Activated CD8-positive, alpha-beta T cell treated with anti-CD3 and anti-CD28 coated beads for 36 hours (primary cell): ENCODE measurements around the gene EID3. TPM values are rescaled to one million over a fixed set of nuclear protein-coding genes. Genes with fewer than 3 reads are reported as not detected.

ENCODE experiments used
- ATAC-seq: fragments of 200-7000 bp; cut with Tn5 transposase; one replicate; pipeline ENCODE4 v1.10.0; 2021; ENCODE audit warnings: mild to moderate bottlenecking, moderate library complexity
- CTCF ChIA-PET: fragments of 350-600 bp; sonication (Branson Sonifier 250); formaldehyde crosslinking; loops from one replicate; lab custom pipeline; 2021; ENCODE audit warnings: antibody characterized with exemption; lab: Charles Lee
- POLR2A ChIA-PET: fragments of 350-600 bp; sonication (Branson Sonifier 250); formaldehyde crosslinking; loops from one replicate; lab custom pipeline; 2021; ENCODE audit warnings: antibody characterized with exemption; lab: Charles Lee
- DNase-seq: peaks from one replicate; pipeline ENCODE4 v3.0.0-alpha.2; 2020
- H3K27ac Mint-ChIP-seq: one replicate; pipeline ENCODE4 v1.8.0; 2021; ENCODE audit warnings: mild to moderate bottlenecking, mixed read lengths
- H3K27me3 Mint-ChIP-seq: one replicate; pipeline ENCODE4 v1.8.0; 2021; ENCODE audit warnings: mixed read lengths
- H3K36me3 Mint-ChIP-seq: one replicate; pipeline ENCODE4 v1.8.0; 2021; ENCODE audit warnings: low read depth, mixed read lengths
- H3K4me1 Mint-ChIP-seq: one replicate; pipeline ENCODE4 v1.8.0; 2021; ENCODE audit warnings: low read depth, mixed read lengths
- H3K4me3 Mint-ChIP-seq: one replicate; pipeline ENCODE4 v1.8.0; 2021; ENCODE audit warnings: mild to moderate bottlenecking, moderate library complexity, mixed read lengths
- H3K9me3 Mint-ChIP-seq: one replicate; pipeline ENCODE4 v1.8.0; 2021; ENCODE audit warnings: mixed read lengths
- intact Hi-C: fragments of 100-400 bp; cut with micrococcal nuclease; formaldehyde crosslinking; loops from one replicate; pipeline ENCODE4 v1.10.0; 2022
- total RNA-seq, 2 experiments: library from RNA; stranded (reverse); gene quantifications; one replicate each; pipeline ENCODE4 v1.2.3, GENCODE V29; 2021
- TF ChIP-seq, protein P1 (sequence below): fragments of 200-600 bp; IDR thresholded peaks from one replicate; pipeline ENCODE4 v1.8.0; 2022; ENCODE audit warnings: antibody characterized with exemption, mild to moderate bottlenecking

The EID3 gene
- 1 to 10 TPM; 3.7 to 4.8 TPM for total RNA-seq

DNA sequence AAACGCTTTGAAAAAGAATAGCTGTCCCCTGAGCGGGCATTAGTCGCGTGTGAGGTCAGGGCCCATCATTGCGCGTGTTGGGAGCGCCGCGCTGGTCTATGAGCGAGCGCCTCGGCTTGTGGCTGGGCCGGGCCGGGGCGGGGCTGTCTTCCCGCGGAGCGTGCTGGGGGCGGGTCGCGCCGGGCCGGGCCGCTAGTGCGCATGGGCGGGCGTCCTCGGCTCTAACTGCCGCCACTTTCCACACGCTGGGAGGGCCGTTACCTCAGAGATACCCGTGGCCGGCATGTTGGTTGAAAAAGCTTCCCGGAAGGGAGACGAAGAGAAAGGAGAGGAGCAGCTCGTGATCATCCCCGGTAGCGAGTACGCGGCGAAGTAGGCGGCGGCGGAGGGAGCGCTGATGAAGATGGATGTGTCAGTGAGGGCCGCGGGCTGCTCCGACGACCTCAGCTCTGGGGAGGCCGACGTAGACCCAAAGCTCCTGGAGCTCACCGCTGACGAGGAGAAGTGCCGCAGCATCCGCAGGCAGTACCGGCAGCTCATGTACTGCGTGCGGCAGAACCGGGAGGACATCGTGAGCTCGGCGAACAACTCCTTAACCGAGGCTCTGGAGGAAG, at the start of gene EID3:
TSS of gene EID3 (plus strand) at position 202 of the 614 bp plus-strand sequence. CDS start at position 398, 196 bp downstream.
- H3K36me3 Mint-ChIP-seq, result peaks cover 52% of the 10 kb centered on the region
- DNase-seq (peak; percentile 91), ATAC-seq (peak; percentile 99)
- CTCF ChIA-PET, result interaction anchor here (1.2 to 2.1 kb wide), 3 partner anchors 11 to 87 kb away, joined by 3 to 12 read pairs (median 9); no protein-coding TSS in a partner anchor
- TF ChIP-seq, protein P1, sequence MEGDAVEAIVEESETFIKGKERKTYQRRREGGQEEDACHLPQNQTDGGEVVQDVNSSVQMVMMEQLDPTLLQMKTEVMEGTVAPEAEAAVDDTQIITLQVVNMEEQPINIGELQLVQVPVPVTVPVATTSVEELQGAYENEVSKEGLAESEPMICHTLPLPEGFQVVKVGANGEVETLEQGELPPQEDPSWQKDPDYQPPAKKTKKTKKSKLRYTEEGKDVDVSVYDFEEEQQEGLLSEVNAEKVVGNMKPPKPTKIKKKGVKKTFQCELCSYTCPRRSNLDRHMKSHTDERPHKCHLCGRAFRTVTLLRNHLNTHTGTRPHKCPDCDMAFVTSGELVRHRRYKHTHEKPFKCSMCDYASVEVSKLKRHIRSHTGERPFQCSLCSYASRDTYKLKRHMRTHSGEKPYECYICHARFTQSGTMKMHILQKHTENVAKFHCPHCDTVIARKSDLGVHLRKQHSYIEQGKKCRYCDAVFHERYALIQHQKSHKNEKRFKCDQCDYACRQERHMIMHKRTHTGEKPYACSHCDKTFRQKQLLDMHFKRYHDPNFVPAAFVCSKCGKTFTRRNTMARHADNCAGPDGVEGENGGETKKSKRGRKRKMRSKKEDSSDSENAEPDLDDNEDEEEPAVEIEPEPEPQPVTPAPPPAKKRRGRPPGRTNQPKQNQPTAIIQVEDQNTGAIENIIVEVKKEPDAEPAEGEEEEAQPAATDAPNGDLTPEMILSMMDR, result no peak
- H3K4me1 Mint-ChIP-seq, result peaks cover 57% of the 10 kb centered on the region
- H3K27me3 Mint-ChIP-seq, result no peaks in the 10 kb centered on the region
- peak within 1 kb of the TSS; percentile 96 for H3K27ac Mint-ChIP-seq
- H3K9me3 Mint-ChIP-seq, result no peaks in the 10 kb centered on the region
- intact Hi-C loops, result loop anchor here (5.0 kb wide), 1 partner anchor 86 kb away; the partner anchor contains the start of gene TXNRD1
- H3K4me3 Mint-ChIP-seq, result peak within 1 kb of the TSS; percentile 82
- POLR2A ChIA-PET, result interaction anchor here (1.0 to 2.6 kb wide), 9 partner anchors 8 to 45 kb away, joined by 3 to 44 read pairs (median 5); no protein-coding TSS in a partner anchor

DNA sequence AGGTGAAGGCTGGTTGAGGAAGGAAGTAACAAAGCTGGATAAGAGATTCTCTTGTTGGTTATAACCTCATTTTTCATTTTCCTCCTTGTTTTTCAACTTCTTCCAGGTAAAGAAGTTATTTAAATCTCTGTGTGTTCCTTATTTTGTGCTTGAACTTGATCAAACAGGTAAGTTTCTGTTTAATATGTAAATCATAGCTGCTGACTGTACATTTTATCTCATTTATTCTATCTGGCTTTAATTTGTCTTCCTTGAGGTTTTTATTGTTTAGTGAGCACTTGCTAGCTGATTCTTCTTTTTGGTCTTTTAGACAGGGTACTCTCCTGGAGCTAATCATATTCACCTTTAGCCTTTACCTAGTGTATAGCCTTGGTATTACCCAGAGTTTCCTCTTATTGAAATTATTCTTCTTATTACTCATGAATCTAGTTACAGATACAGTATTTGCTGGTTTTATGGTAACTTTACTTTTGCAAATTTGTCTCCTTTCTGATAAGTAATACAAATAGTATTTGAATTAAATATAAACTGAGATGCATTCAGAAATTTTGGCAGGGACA, 45.5 kb upstream of the EID3 start:
- H3K36me3 Mint-ChIP-seq, result no peaks in the 10 kb centered on the region
- H3K27ac Mint-ChIP-seq, result no peak overlapping the region
- H3K4me3 Mint-ChIP-seq, result no peak overlapping the region
- DNase-seq (no peak), ATAC-seq (no peak)
- no peaks in the 10 kb centered on the region for H3K4me1 Mint-ChIP-seq
- ChIA-PET POLR2A (interaction anchor here (1.0 kb wide), 1 partner anchor 45 kb away, joined by 3 read pairs; the partner anchor contains the start of gene EID3), CTCF (interaction anchor here (1.2 kb wide), 1 partner anchor 124 kb away, joined by 3 read pairs; no protein-coding TSS in a partner anchor)
- H3K9me3 Mint-ChIP-seq, result no peaks in the 10 kb centered on the region
- TF ChIP-seq, protein P1, result no peak
- intact Hi-C loops, result no loop called here
- no peaks in the 10 kb centered on the region for H3K27me3 Mint-ChIP-seq

DNA sequence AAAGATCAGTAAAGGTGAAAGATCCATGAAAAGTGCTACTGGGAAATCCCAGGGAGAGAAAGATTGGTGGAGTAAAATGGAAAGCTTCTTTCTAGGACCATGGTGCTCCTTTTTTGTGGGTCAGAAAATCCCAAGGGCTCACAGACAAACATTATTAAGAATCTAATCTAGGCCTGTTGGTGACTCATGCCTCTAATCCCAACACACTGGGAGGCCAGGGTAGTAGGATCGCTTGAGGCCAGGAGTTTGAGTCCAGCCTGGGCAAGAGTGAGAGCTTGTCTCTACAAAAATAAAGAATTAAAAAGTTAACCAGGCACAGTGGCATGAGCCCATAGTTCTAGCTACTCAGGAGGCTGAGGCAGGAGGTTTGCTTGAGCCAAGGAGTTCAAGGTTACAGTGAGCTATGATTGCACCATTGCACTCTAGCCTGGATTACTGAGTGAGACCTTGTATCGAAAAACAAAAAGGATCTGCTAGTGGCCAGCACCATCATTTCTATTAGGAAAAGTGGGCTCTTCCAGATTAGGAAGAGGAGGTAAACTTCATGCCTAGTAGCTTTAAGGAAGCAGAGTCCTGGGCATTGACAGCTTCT, 45.0 kb upstream of the EID3 start:
- Mint-ChIP-seq H3K27ac (no peak overlapping the region), H3K9me3 (no peaks in the 10 kb centered on the region), H3K4me1 (no peaks in the 10 kb centered on the region), H3K4me3 (no peak overlapping the region), H3K27me3 (no peaks in the 10 kb centered on the region), H3K36me3 (no peaks in the 10 kb centered on the region)
- POLR2A ChIA-PET, result interaction anchor here (1.0 kb wide), 1 partner anchor 45 kb away, joined by 3 read pairs; the partner anchor contains the start of gene EID3
- intact Hi-C loops, result no loop called here
- ATAC-seq (no peak), DNase-seq (no peak)
- TF ChIP-seq, protein P1, result no peak
- CTCF ChIA-PET, result interaction anchor here (1.2 kb wide), 1 partner anchor 123 kb away, joined by 3 read pairs; no protein-coding TSS in a partner anchor

DNA sequence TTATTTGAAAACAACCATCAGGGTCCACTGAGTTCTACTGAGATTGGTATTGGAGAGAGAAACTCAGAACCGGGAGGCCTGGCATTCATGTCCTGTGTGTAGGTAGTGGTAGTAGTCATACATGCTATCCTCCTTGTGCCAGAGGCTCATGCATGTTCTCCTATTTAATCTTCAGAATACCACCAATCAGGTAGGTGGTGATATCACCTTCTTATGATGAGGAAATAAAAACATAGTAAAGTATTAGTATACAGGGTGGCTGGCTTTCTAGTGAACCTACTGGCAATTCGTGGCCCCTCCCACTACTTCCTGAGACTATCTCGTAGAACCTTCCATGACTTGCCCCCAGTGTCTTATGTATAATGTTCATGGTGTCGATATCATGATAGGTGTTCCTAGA, 40.5 kb upstream of the EID3 start:
- Mint-ChIP-seq H3K4me1 (no peaks in the 10 kb centered on the region), H3K27me3 (no peaks in the 10 kb centered on the region), H3K27ac (no peak overlapping the region), H3K4me3 (no peak overlapping the region), H3K9me3 (no peaks in the 10 kb centered on the region), H3K36me3 (no peaks in the 10 kb centered on the region)
- CTCF ChIA-PET, result interaction anchor here (0.9 kb wide), 1 partner anchor 14 kb away, joined by 3 read pairs; no protein-coding TSS in a partner anchor
- intact Hi-C loops, result no loop called here
- TF ChIP-seq, protein P1, result no peak
- POLR2A ChIA-PET, result no interaction called here
- ATAC-seq (no peak), DNase-seq (no peak)
